GM12878 (cell line): ENCODE measurements around the gene ARVCF.

Source experiments
- ASH2L ChIP-seq: fragments of 300-600, 200-600 bp; sonication (generic); IDR thresholded peaks from 2 replicates; pipeline ENCODE4 v1.6.1; 2017; ENCODE audit warnings: low read depth, mild to moderate bottlenecking, borderline replicate concordance
- CBFB ChIP-seq: IDR thresholded peaks from 2 replicates; pipeline ENCODE4 v1.6.1; 2016; ENCODE audit warnings: antibody characterized with exemption, low read depth
- CTCF ChIP-seq, 3 experiments: IDR thresholded peaks in 2 of 3; conservative IDR thresholded peaks in 1 of 3; 2 replicates each; pipeline ENCODE4 v1.5.1; 2011; ENCODE audit warnings: low read depth in 3 of 3, low read length in 3 of 3, mild to moderate bottlenecking in 3 of 3, control low read depth in 2 of 3, moderate library complexity in 2 of 3, inconsistent platforms in 1 of 3, mixed read lengths in 1 of 3; ENCODE audit not compliant: control insufficient read depth in 2 of 3, insufficient read depth in 1 of 3; ENCODE audit errors: extremely low read depth in 1 of 3
- ETV6 ChIP-seq, 2 experiments: fragments of 450-650 bp in 1 of 2; IDR thresholded peaks in 1 of 2; conservative IDR thresholded peaks in 1 of 2; 2 replicates each; pipeline ENCODE4 v1.6.1; 2014; ENCODE audit warnings: antibody characterized with exemption in 1 of 2, borderline replicate concordance in 1 of 2, low read depth in 1 of 2, mild to moderate bottlenecking in 1 of 2, moderate library complexity in 1 of 2
- HDAC6 ChIP-seq: fragments of 200-600 bp; sonication (generic); IDR thresholded peaks from one replicate; pipeline ENCODE4 v1.8.0; 2017; ENCODE audit warnings: antibody characterized with exemption; ENCODE audit not compliant: unreplicated experiment
- HDGF ChIP-seq: fragments of 450-650 bp; IDR thresholded peaks from 2 replicates; pipeline ENCODE4 v1.6.1; 2016; ENCODE audit warnings: antibody characterized with exemption
- NR2F1 ChIP-seq: fragments of 450-650 bp; conservative IDR thresholded peaks from 2 replicates; pipeline ENCODE4 v1.6.1; 2017; ENCODE audit warnings: mild to moderate bottlenecking
- POLR2A ChIP-seq: IDR thresholded peaks from 2 replicates; pipeline ENCODE4 v1.6.1; 2011; ENCODE audit warnings: low read depth, mild to moderate bottlenecking, low read length
- RAD21 ChIP-seq: IDR thresholded peaks from 2 replicates; pipeline ENCODE4 v1.6.1; 2011; ENCODE audit warnings: mild to moderate bottlenecking, low read depth, low read length, moderate library complexity; ENCODE audit not compliant: insufficient read depth
- REST ChIP-seq: IDR thresholded peaks from 2 replicates; pipeline ENCODE4 v1.6.1; 2012; ENCODE audit warnings: mild to moderate bottlenecking, low read depth, low read length
- SIN3A ChIP-seq: IDR thresholded peaks from 2 replicates; pipeline ENCODE4 v1.6.1; 2012; ENCODE audit warnings: low read depth, low read length, improper control_type of control experiment
- SP1 ChIP-seq: IDR thresholded peaks from one replicate; pipeline ENCODE4 v1.6.1; 2011; ENCODE audit warnings: low read depth, low read length
- TAF1 ChIP-seq: IDR thresholded peaks from 2 replicates; pipeline ENCODE4 v1.6.1; 2011; ENCODE audit warnings: mild to moderate bottlenecking, low read depth, low read length, borderline replicate concordance

- TF ChIP-seq SP1 (no peak), RAD21 (no peak), HDAC6 (no peak), REST (no peak), CBFB (no peak), SIN3A (no peak), ETV6 (conservative IDR thresholded peaks at IDR 0.05 in 1 of 2, IDR thresholded peaks at IDR 0.05 in 1 of 2; ENCODE audit: borderline replicate concordance in 1 of 2, low read depth in 1 of 2) (no peak), POLR2A (no peak), ASH2L (no peak), CTCF (IDR thresholded peaks at IDR 0.05 in 2 of 3, conservative IDR thresholded peaks at IDR 0.05 in 1 of 3; ENCODE audit: control insufficient read depth in 2 of 3, extremely low read depth in 1 of 3, insufficient read depth in 1 of 3, low read depth in 3 of 3, low read length in 3 of 3) (no peak), NR2F1 (no peak), TAF1 (no peak), HDGF (no peak)
Measured at GRCh38 chr22:19928207-19928606, 88.4 kb downstream of the ARVCF start.
